PC-9 (cell line): ENCODE measurements around the gene ZBTB48. TPM values are rescaled to one million over a fixed set of nuclear protein-coding genes. Genes with fewer than 3 reads are reported as not detected.

Experiments used
- BruUV-seq: library from RNA; stranded (reverse); fragments of 400-500 nt; replicated peaks from 2 replicates; lab custom pipeline; 2021; lab: Mats Ljungman, UMichigan
- CTCF ChIA-PET: fragments of 300-600 bp; sonication (Branson Sonifier 250); formaldehyde crosslinking; loops from one replicate; lab custom pipeline; 2022; ENCODE audit warnings: antibody characterized with exemption; lab: Charles Lee
- POLR2A ChIA-PET: fragments of 300-600 bp; sonication (Branson Sonifier 250); formaldehyde crosslinking; loops from one replicate; lab custom pipeline; 2022; ENCODE audit warnings: antibody characterized with exemption; ENCODE audit not compliant: unreplicated experiment; lab: Charles Lee
- DNase-seq, 2 experiments: peaks; one replicate each; pipeline versions ENCODE4 v3.0.0 to v3.0.0-alpha.2; 2015 to 2022; ENCODE audit warnings: mixed read lengths in 1 of 2
- H2AFZ ChIP-seq: fragments of 200-600 bp; sonication (generic); 2 replicates; pipeline ENCODE4 v1.8.1; 2017; ENCODE audit warnings: antibody characterized with exemption
- H3F3A ChIP-seq: fragments of 200-600 bp; sonication (generic); 2 replicates; pipeline ENCODE4 v1.8.1; 2017; ENCODE audit warnings: antibody characterized with exemption, mild to moderate bottlenecking, low read depth; ENCODE audit not compliant: insufficient read depth
- H3K27ac ChIP-seq: fragments of 200-600 bp; sonication (generic); 2 replicates; pipeline ENCODE4 v1.6.1; 2016; ENCODE audit warnings: mixed run types
- H3K27me3 ChIP-seq: fragments of 200-600 bp; sonication (generic); 2 replicates; pipeline ENCODE4 v1.6.1; 2016; ENCODE audit warnings: low read depth, mixed run types; ENCODE audit not compliant: insufficient read depth
- H3K36me3 ChIP-seq: fragments of 200-600 bp; sonication (generic); 2 replicates; pipeline ENCODE4 v1.6.1; 2016; ENCODE audit warnings: low read depth, mixed run types
- H3K4me1 ChIP-seq: fragments of 200-600 bp; sonication (generic); replicated peaks from 2 replicates; pipeline ENCODE4 v1.6.1; 2016; ENCODE audit warnings: mixed run types; ENCODE audit not compliant: insufficient read depth
- H3K4me2 ChIP-seq: fragments of 200-600 bp; sonication (generic); 2 replicates; pipeline ENCODE4 v1.6.1; 2017; ENCODE audit warnings: mixed run types
- H3K4me3 ChIP-seq: fragments of 200-600 bp; sonication (generic); 2 replicates; pipeline ENCODE4 v1.6.1; 2016; ENCODE audit warnings: mixed run types
- H3K79me2 ChIP-seq: fragments of 200-600 bp; sonication (generic); 2 replicates; pipeline ENCODE4 v1.6.1; 2017; ENCODE audit warnings: low read depth, mixed run types
- H3K9me2 ChIP-seq: fragments of 200-600 bp; sonication (generic); 2 replicates; pipeline ENCODE4 v1.8.1; 2017; ENCODE audit warnings: mild to moderate bottlenecking; ENCODE audit not compliant: insufficient read depth
- H3K9me3 ChIP-seq: fragments of 200-600 bp; sonication (generic); 2 replicates; pipeline ENCODE4 v1.8.1; 2016; ENCODE audit warnings: low read depth; ENCODE audit not compliant: insufficient read depth
- H4K20me1 ChIP-seq: fragments of 200-600 bp; sonication (generic); 2 replicates; pipeline ENCODE4 v1.8.1; 2017; ENCODE audit not compliant: insufficient read depth
- CTCF ChIP-seq: fragments of 200-600 bp; sonication (generic); conservative IDR thresholded peaks from 2 replicates; pipeline ENCODE4 v1.6.1; 2017; ENCODE audit warnings: mixed run types, antibody characterized with exemption, mild to moderate bottlenecking, moderate library complexity
- EZH2 ChIP-seq: fragments of 200-600 bp; sonication (generic); IDR thresholded peaks from 2 replicates; pipeline ENCODE4 v1.8.0; 2017; ENCODE audit warnings: antibody characterized with exemption, low read depth
- intact Hi-C: fragments of 100-400 bp; cut with micrococcal nuclease; formaldehyde crosslinking; loops from one replicate; pipeline ENCODE4 v1.10.0; 2022; ENCODE audit not compliant: unreplicated experiment
- total RNA-seq: library from RNA; stranded (reverse); gene quantifications from 2 replicates; pipeline ENCODE4 v1.2.3, GENCODE V29; 2021

Gene ZBTB48
- total RNA-seq, 1 experiment from 2014 or later = 17.2 TPM

GRCh38 chr1:6534248-6534822, 45.5 kb upstream of the ZBTB48 start:
- H3F3A ChIP-seq = no peaks in the 10 kb centered on the region
- H3K9me3 ChIP-seq = no peaks in the 10 kb centered on the region
- H4K20me1 ChIP-seq = no peaks in the 10 kb centered on the region
- no peak overlapping the region for H3K4me2 ChIP-seq
- H3K27ac ChIP-seq = no peak overlapping the region
- no peaks in the 10 kb centered on the region for H3K9me2 ChIP-seq
- no TSS peak for BruUV-seq
- H2AFZ ChIP-seq = no peak overlapping the region
- ChIA-PET POLR2A (no interaction called here), CTCF (no interaction called here)
- no peak for DNase-seq
- no peak overlapping the region for H3K4me3 ChIP-seq
- intact Hi-C loops = no loop called here
- no peaks in the 10 kb centered on the region for H3K27me3 ChIP-seq
- H3K36me3 ChIP-seq = no peaks in the 10 kb centered on the region
- TF ChIP-seq EZH2 = no peak
- TF ChIP-seq CTCF = no peak
- H3K4me1 ChIP-seq = no peaks in the 10 kb centered on the region
- H3K79me2 ChIP-seq = no peaks in the 10 kb centered on the region

GRCh38 chr1:6535214-6535613, 44.6 kb upstream of the ZBTB48 start:
- H3K36me3 ChIP-seq = no peaks in the 10 kb centered on the region
- POLR2A ChIA-PET = interaction anchor here (0.5 kb wide), 1 partner anchor 12 kb away, joined by 4 read pairs; no protein-coding TSS in a partner anchor

GRCh38 chr1:6536291-6536690, 43.5 kb upstream of the ZBTB48 start:
- DNase-seq = no peak
- H3K79me2 ChIP-seq = no peaks in the 10 kb centered on the region

More at GRCh38 chr1:6535214-6535613, 44.6 kb upstream of the ZBTB48 start:
- Histone ChIP-seq H2AFZ (no peak overlapping the region), H4K20me1 (no peaks in the 10 kb centered on the region), H3K9me2 (no peaks in the 10 kb centered on the region), H3F3A (no peaks in the 10 kb centered on the region), H3K27ac (no peak overlapping the region), H3K4me1 (no peaks in the 10 kb centered on the region), H3K4me2 (no peak overlapping the region), H3K79me2 (no peaks in the 10 kb centered on the region), H3K4me3 (no peak overlapping the region), H3K9me3 (no peaks in the 10 kb centered on the region), H3K27me3 (no peaks in the 10 kb centered on the region)
- CTCF ChIA-PET = no interaction called here
- BruUV-seq = no TSS peak
- TF ChIP-seq EZH2 = no peak
- DNase-seq = no peak
- intact Hi-C loops = no loop called here

More at GRCh38 chr1:6536291-6536690, 43.5 kb upstream of the ZBTB48 start:
- H4K20me1 ChIP-seq = no peaks in the 10 kb centered on the region
- H3K9me2 ChIP-seq = no peaks in the 10 kb centered on the region
- no peak overlapping the region for H3K4me2 ChIP-seq
- H3F3A ChIP-seq = no peaks in the 10 kb centered on the region
- H3K27me3 ChIP-seq = no peaks in the 10 kb centered on the region
- H3K4me3 ChIP-seq = no peak overlapping the region
- CTCF ChIA-PET = interaction anchor here (0.6 to 0.7 kb wide), 2 partner anchors 13 to 172 kb away, joined by 3 to 4 read pairs; no protein-coding TSS in a partner anchor
- POLR2A ChIA-PET = no interaction called here
- TF ChIP-seq EZH2 = no peak
- TF ChIP-seq CTCF = no peak
- no peaks in the 10 kb centered on the region for H3K36me3 ChIP-seq
- H3K4me1 ChIP-seq = no peaks in the 10 kb centered on the region
- no peaks in the 10 kb centered on the region for H3K9me3 ChIP-seq
- H2AFZ ChIP-seq = no peak overlapping the region
- no TSS peak for BruUV-seq
- no peak overlapping the region for H3K27ac ChIP-seq
- intact Hi-C loops = no loop called here
